GM12892 (cell line): ENCODE data around the gene ARHGEF17.
A peak's percentile ranks its signal among the peaks of the same experiment; 100 is the strongest.
"Not testable (repeated sequence)": the region's sequence is repeated elsewhere in the genome, so short reads cannot be mapped to it uniquely, and the experiment has no call there.

ENCODE experiments used
- DNase-seq: peaks from one replicate; pipeline ENCODE4 v3.0.0; 2011; ENCODE audit not compliant: insufficient read length
- FAIRE-seq: peaks from 2 replicates; lab custom pipeline; 2011; peaks lifted over from hg19 to GRCh38; lab: Jason Lieb, UNC
- POLR2A ChIP-seq: IDR thresholded peaks from 2 replicates; pipeline ENCODE4 v1.6.1; 2011; ENCODE audit warnings: low read depth, low read length, control low read depth
- POLR2AphosphoS5 ChIP-seq: IDR thresholded peaks from 2 replicates; pipeline ENCODE4 v1.6.1; 2011; ENCODE audit warnings: low read depth, low read length, control low read depth
- TAF1 ChIP-seq: IDR thresholded peaks from 2 replicates; pipeline ENCODE4 v1.6.1; 2011; ENCODE audit warnings: low read depth, mild to moderate bottlenecking, control low read depth, low read length, borderline replicate concordance

Gene ARHGEF17

DNA sequence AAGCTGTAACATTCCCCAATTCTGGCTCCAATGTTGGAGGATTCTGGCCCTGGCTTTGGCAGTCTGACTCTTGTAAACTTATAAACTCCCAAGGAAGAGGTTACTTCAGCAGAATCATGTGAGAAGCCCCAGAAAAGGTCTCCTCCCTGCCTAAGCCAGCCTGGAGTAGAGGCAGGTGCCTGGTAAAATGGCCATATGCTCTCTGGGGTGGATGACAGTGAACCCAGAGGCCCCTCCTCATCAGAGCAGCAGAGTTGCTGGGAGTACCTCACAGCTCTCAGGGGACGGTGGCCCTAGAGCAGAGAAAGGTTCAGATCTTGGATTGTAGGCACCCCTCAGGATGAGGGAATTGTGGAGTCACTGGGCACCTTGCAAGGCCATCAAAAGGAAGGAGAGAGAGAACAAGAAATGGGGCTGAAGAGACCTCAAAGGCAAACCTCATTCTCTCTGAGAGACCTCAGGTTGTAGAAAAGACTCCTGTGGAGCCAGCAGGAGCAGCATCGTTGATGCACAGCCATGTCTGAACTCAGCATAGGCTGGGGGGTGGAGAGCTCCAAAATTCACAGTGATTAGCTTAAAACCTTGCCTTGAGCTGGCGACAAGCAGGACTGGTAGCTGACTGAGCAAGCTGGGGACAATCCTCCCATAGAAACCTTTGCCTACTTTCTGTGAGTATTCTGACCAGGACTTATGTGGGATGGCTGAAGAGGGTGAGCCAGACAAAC, 40.8 kb upstream of the ARHGEF17 start:
- TF ChIP-seq TAF1: no peak
- no peak for TF ChIP-seq POLR2A
- no peak for TF ChIP-seq POLR2AphosphoS5
- no peak for FAIRE-seq

DNA sequence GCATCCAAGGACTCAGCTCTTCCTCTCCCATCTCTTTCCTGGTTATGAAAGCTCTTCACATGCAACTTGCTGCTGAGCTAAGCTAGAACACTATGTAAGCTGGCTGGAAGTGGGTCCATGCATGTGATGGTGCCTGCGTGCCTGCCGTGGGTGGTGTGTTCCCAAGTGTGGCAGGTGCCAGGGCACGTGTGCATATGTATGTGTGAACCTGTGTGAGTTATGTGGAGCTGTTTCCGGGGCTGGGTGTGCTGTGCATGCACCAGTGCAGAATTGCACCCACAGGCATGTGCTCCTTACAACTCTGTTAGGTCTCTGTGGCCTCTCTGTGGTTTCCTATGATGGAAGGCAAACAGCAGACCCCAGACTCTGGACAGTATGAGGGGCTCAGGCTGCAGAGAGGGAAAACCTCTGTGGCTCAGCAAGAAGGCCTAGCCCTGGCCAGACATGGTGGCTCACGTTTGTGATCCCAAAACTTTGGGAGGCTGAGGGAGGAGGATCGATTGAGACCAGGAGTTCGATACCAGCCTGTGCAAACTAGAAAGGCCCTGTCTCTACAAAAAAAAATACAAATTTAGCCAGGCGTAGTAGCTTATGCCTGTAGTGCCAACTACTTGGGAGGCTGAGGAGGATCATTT, 40.1 kb upstream of the ARHGEF17 start:
- TF ChIP-seq POLR2AphosphoS5 (no peak), TAF1 (no peak), POLR2A (no peak)
- DNase-seq: no peak
- peak; percentile 5 for FAIRE-seq

More for the DNA sequence above, 40.8 kb upstream of the ARHGEF17 start:
- no peak for DNase-seq

DNA sequence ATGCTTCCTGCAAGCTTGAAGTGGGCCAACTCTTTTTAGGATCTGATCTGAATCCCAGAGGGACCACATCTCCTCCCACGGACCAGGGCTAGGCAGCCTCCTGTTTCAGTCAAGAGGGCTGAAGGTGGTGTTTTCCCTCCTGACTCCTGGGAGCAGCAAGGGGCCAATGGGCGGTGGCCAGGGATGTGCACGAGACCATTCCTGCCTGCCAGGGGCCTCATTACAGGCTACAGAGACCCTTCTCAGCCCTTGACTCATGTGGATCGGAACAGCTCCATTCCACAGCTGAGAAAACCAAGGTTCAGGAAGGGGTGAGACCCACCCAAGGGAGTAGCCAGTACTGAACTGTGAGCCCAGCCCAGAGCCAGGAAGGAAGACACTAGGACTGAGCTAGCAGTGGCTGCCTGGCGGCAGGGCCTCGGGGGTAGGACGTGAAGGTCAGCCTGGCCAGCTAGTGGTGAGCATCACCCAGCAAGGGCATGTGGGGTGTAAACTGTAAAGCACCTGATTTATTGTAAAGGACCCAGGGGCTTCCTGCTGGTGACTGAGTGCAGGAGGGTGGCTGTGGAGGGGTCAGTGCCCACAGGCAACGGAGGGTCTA, 39.3 kb upstream of the ARHGEF17 start:
- no peak for TF ChIP-seq POLR2AphosphoS5
- no peak for TF ChIP-seq TAF1
- TF ChIP-seq POLR2A: no peak
- FAIRE-seq (no peak), DNase-seq (no peak)

DNA sequence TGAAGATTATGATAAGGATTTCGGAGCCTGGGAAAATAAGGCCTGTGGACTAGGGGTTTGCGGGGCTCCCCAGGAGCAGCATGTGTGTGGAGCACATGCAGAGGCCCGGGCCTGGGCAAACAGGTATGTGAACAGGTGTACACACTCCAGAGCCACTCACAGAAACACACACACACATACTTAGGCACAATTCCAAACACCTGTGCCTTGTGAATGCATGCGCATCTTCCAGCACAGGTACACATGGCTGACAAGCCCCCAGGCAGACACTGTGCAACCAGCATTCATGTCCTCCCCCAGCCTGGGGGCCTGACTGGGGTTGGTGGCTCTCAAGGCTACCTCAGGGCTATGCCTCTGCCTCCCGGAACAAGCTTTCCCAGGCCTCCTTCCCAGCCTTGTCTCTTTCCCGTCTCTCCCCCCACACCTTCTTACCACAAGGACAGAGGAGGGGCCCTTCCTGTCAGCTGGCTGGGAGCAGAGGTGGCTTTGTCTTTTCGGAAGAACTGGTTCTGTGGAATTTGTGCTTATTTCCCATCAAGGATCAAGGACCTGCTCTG, 38.5 kb upstream of the ARHGEF17 start:
- FAIRE-seq (peak; percentile 56), DNase-seq (no peak)
- TF ChIP-seq POLR2AphosphoS5 (no peak), POLR2A (no peak), TAF1 (no peak)

- TF ChIP-seq TAF1 (no peak), POLR2AphosphoS5 (no peak), POLR2A (no peak)
- peak; percentile 84 for FAIRE-seq
- no peak for DNase-seq
These were observed 37.8 kb upstream of the ARHGEF17 start for GRCh38 chr11:73270016-73270854.

GRCh38 chr11:73270855-73271477, 37.1 kb upstream of the ARHGEF17 start:
- no peak for TF ChIP-seq POLR2AphosphoS5
- TF ChIP-seq TAF1: no peak
- no peak for TF ChIP-seq POLR2A
- no peak for DNase-seq
- FAIRE-seq: no peak

GRCh38 chr11:73271478-73271865, 36.6 kb upstream of the ARHGEF17 start:
- FAIRE-seq: peak; percentile 66
- DNase-seq: not testable (repeated sequence)

- TF ChIP-seq TAF1 (no peak), POLR2A (no peak), POLR2AphosphoS5 (no peak)
- DNase-seq: no peak
- FAIRE-seq: peak; percentile 67
These were observed 36.0 kb upstream of the ARHGEF17 start, which contains the start of gene P2RY6 for GRCh38 chr11:73271936-73272679. Gene P2RY6, plus strand, starts transcription at chr11:73272338. Its CDS starts 24,181 bp downstream, at chr11:73296519.

DNA sequence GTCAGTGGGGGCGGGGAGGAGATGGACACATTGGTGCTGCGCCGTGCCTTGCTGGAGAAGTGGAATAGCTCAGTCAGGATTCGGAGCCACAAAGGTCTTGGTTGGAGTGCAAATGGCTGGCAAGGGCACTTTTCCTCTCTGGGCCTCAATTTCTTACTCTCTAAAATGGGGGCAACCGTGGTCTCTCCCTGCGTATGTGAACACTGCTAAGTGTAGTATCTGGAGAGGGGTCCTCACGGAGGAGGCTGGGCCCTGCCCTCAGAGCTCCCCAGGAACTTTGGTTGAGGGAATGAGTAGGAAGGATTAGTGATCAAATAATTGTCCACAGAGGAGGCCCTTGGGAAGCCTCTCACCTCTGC, 35.4 kb upstream of the ARHGEF17 start:
- DNase-seq (no peak), FAIRE-seq (no peak)
- TF ChIP-seq POLR2AphosphoS5: no peak
- TF ChIP-seq TAF1: no peak
- TF ChIP-seq POLR2A: no peak

DNA sequence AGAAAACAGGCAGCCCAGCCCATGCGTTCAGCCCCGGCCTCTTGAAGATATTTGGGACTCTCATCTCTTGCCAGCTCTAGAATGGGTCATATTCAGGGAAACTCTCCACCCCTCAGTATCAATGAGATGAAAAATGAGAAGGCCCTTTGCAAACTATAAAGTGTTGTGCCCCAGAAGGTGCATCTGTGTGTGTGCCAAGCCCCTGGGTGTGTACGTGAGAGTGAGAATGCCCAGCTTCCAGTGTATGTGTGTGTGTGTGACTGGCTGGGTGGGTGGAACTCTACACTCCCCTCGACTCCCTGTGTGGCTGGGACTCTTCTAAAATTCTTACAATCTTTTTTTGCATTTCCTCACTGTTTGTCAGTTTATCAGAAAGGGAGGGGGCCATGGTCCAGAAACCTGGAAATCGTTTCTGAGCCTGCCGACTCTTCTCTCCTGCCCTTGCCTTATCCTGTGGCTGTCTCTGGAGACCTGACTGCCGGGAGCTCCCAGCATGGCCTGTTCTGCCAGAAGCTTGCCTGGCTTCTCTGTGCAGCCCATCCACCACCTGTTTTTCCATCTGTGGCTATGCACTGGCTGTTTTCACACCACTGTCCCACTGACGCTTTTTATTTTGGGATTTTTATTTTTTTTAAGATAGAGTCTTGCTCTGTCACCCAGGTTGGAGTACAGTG, 34.7 kb upstream of the ARHGEF17 start:
- DNase-seq (no peak), FAIRE-seq (no peak)
- TF ChIP-seq POLR2A (no peak), POLR2AphosphoS5 (no peak), TAF1 (no peak)

- DNase-seq, FAIRE-seq: not testable (repeated sequence)
These were observed 33.9 kb upstream of the ARHGEF17 start for GRCh38 chr11:73274191-73274590.
